GOT3 (cell line): Measurements from ENCODE around the gene PCDHGA6.
A peak's percentile ranks its signal among the peaks of the same experiment; 100 is the strongest.
"Not testable (repeated sequence)": the region's sequence is repeated elsewhere in the genome, so short reads cannot be mapped to it uniquely, and the experiment has no call there.

Source experiments
- DNase-seq: peaks from one replicate; lab custom pipeline; 2025; ENCODE audit warnings: mixed read lengths; lab: John Stamatoyannopoulos, UW

Gene PCDHGA6

GRCh38 chr5:141373673-141374317 is at the start of gene PCDHGA6:
Gene PCDHGA6, plus strand, starts transcription at chr5:141373891. Its CDS starts 193 bp downstream, at chr5:141374084.
- no peak for DNase-seq

GRCh38 chr5:141326088-141326854 is 47.4 kb upstream of the PCDHGA6 start:
- peak; percentile 53 for DNase-seq

- DNase-seq: no peak
Observed at GRCh38 chr5:141328231-141328630, 45.5 kb upstream of the PCDHGA6 start.

GRCh38 chr5:141330299-141331080 is 43.2 kb upstream of the PCDHGA6 start, which contains the start of gene PCDHGA1:
Gene PCDHGA1, plus strand, starts transcription at chr5:141330514.
- no peak for DNase-seq

GRCh38 chr5:141332571-141332970 is 41.1 kb upstream of the PCDHGA6 start:
- DNase-seq: not testable (repeated sequence)

GRCh38 chr5:141338538-141339306 is 35.0 kb upstream of the PCDHGA6 start, which contains the start of gene PCDHGA2:
Gene PCDHGA2, plus strand, starts transcription at chr5:141338760.
- no peak for DNase-seq

- not testable (repeated sequence) for DNase-seq
Observed at GRCh38 chr5:141340781-141341354, 32.8 kb upstream of the PCDHGA6 start.

GRCh38 chr5:141342773-141343172 is 30.9 kb upstream of the PCDHGA6 start:
- DNase-seq: no peak

- DNase-seq: no peak
Observed at GRCh38 chr5:141343242-141343952, 30.3 kb upstream of the PCDHGA6 start, which contains the start of gene PCDHGA3. Gene PCDHGA3, plus strand, starts transcription at chr5:141343829. Its CDS starts 205 bp downstream, at chr5:141344034.

- no peak for DNase-seq
Observed at GRCh38 chr5:141343953-141344463, 29.7 kb upstream of the PCDHGA6 start.

- DNase-seq: no peak
Observed at GRCh38 chr5:141345327-141345726, 28.4 kb upstream of the PCDHGA6 start.

GRCh38 chr5:141346017-141346416 is 27.7 kb upstream of the PCDHGA6 start:
- not testable (repeated sequence) for DNase-seq

GRCh38 chr5:141349917-141350619 is 23.6 kb upstream of the PCDHGA6 start, which contains the start of gene PCDHGB1:
Gene PCDHGB1, plus strand, starts transcription at chr5:141350099. Its CDS starts 162 bp downstream, at chr5:141350261.
- no peak for DNase-seq

- no peak for DNase-seq
Observed at GRCh38 chr5:141351591-141351990, 22.1 kb upstream of the PCDHGA6 start.

GRCh38 chr5:141354900-141355469 is 18.7 kb upstream of the PCDHGA6 start, which contains the start of gene PCDHGA4:
Gene PCDHGA4, plus strand, starts transcription at chr5:141355021. Its CDS starts 87 bp downstream, at chr5:141355108.
- DNase-seq: no peak

- DNase-seq: no peak
Observed at GRCh38 chr5:141355641-141356040, 18.1 kb upstream of the PCDHGA6 start.

- DNase-seq: no peak
Observed at GRCh38 chr5:141356133-141356532, 17.6 kb upstream of the PCDHGA6 start.

- no peak for DNase-seq
Observed at GRCh38 chr5:141356950-141357349, 16.7 kb upstream of the PCDHGA6 start.
